MM.1S (cell line): ENCODE data around the gene PRKCH.

Experiments used
- EZH2 ChIP-seq: fragments of 300-600 bp; sonication (generic); optimal IDR thresholded peaks from 2 replicates; pipeline ENCODE3; 2017; ENCODE audit warnings: low read depth, mild to moderate bottlenecking, antibody characterized with exemption, low read length, mixed read lengths
- EZH2phosphoT487 ChIP-seq: fragments of 300-600 bp; sonication (generic); IDR thresholded peaks from 2 replicates; pipeline ENCODE4 v1.6.1; 2018; ENCODE audit warnings: antibody characterized with exemption, low read length
- TF ChIP-seq, protein P1 (sequence below): fragments of 300-600 bp; sonication (generic); IDR thresholded peaks from 2 replicates; pipeline ENCODE4 v1.5.1; 2016; ENCODE audit warnings: antibody characterized with exemption, low read length, mixed read lengths

DNA sequence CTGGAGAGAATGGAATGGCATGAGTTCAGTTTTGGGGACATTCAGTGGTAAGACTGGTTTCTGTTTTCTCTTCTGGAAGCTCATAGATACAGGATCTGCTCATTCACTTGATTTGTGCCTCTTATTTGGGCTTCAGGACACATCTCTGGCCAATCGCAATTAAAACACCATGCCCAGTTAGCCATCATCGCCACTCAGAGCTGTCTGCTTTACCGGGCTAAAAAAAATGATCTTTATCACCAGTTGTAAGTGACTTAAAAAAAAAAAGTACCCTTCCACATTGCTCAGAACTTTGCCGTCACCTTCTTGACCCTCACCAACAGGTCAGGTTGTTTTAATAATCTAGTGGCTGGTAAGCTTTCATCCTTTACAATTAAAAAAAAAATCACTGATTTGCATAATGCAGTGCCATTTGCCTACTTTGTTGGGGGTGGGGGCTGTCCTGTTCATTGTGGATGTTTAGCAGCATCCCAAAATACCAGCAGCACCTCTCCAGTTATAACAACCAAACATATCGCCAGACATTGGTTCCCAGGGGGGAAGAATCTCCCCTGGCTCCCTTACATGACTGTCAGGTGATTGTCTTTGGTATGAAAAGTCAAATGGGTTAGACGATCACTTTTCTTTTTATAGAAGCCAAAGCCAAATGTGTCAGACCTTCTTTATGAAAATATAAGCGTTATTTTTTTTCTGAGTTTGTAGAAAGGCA is 150.1 kb downstream of the PRKCH start:
- TF ChIP-seq, protein P1, sequence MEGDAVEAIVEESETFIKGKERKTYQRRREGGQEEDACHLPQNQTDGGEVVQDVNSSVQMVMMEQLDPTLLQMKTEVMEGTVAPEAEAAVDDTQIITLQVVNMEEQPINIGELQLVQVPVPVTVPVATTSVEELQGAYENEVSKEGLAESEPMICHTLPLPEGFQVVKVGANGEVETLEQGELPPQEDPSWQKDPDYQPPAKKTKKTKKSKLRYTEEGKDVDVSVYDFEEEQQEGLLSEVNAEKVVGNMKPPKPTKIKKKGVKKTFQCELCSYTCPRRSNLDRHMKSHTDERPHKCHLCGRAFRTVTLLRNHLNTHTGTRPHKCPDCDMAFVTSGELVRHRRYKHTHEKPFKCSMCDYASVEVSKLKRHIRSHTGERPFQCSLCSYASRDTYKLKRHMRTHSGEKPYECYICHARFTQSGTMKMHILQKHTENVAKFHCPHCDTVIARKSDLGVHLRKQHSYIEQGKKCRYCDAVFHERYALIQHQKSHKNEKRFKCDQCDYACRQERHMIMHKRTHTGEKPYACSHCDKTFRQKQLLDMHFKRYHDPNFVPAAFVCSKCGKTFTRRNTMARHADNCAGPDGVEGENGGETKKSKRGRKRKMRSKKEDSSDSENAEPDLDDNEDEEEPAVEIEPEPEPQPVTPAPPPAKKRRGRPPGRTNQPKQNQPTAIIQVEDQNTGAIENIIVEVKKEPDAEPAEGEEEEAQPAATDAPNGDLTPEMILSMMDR, result no peak
- TF ChIP-seq EZH2 (no peak), EZH2phosphoT487 (no peak)
